Lung (tissue), 12 donors: Measurements from ENCODE around the gene IFITM10. TPM values are rescaled to one million over a fixed set of nuclear protein-coding genes. Genes with fewer than 3 reads are reported as not detected.

Source experiments
- ATAC-seq: fragments of 200-7000 bp; cut with Tn5 transposase; one replicate; pipeline ENCODE4 v1.9.1; 2020; ENCODE audit warnings: moderate number of reproducible peaks; ENCODE audit not compliant: insufficient read depth, low FRiP score
- DNase-seq, 3 donors: peaks; one replicate each; pipeline ENCODE4 v3.0.0-alpha.2; 2013 to 2017
- H3K27ac ChIP-seq, 2 donors: one replicate each; pipeline ENCODE4 v1.5.1; 2013; ENCODE audit warnings: mild to moderate bottlenecking in 2 of 2, moderate library complexity in 2 of 2, control low read depth in 1 of 2, inconsistent platforms in 1 of 2, low read depth in 1 of 2, low read length in 1 of 2
- H3K27me3 ChIP-seq, 3 donors: one replicate each; pipeline ENCODE4 v1.5.1; 2013; ENCODE audit warnings: low read length in 2 of 3; ENCODE audit not compliant: control insufficient read depth in 3 of 3, insufficient read depth in 3 of 3
- H3K36me3 ChIP-seq, 4 donors: one replicate each; pipeline ENCODE4 v1.5.1; 2013; ENCODE audit warnings: low read length in 4 of 4, mild to moderate bottlenecking in 1 of 4, moderate library complexity in 1 of 4; ENCODE audit not compliant: control insufficient read depth in 4 of 4, insufficient read depth in 4 of 4
- H3K4me1 ChIP-seq, 5 donors: one replicate each; pipeline ENCODE4 v1.5.1; 2013; ENCODE audit warnings: low read length in 5 of 5, mild to moderate bottlenecking in 2 of 5, moderate library complexity in 1 of 5; ENCODE audit not compliant: control insufficient read depth in 5 of 5, insufficient read depth in 5 of 5
- H3K4me3 ChIP-seq: one replicate; pipeline ENCODE4 v1.5.1; 2013; ENCODE audit warnings: mild to moderate bottlenecking, control low read depth, moderate library complexity
- H3K9ac ChIP-seq, 2 donors: one replicate each; pipeline ENCODE4 v1.5.1; 2013; ENCODE audit warnings: low read length in 2 of 2, control low read depth in 1 of 2; ENCODE audit not compliant: insufficient read depth in 1 of 2
- H3K9me3 ChIP-seq, 4 donors: one replicate each; pipeline ENCODE4 v1.5.1; 2013; ENCODE audit warnings: low read length in 3 of 4, mild to moderate bottlenecking in 1 of 4, moderate library complexity in 1 of 4; ENCODE audit not compliant: control insufficient read depth in 4 of 4, insufficient read depth in 3 of 4
- WGBS, 2 donors: extraction: QIAGEN DNeasy Blood & Tissue Kit; methylation state at CpG; one replicate each; pipeline ENCODE4 v1.1.7; 2013; 5-methylcytosine and 5-hydroxymethylcytosine counted together
- polyA plus RNA-seq, 2 donors: library from polyadenylated mRNA; stranded (reverse); fragments of 200-250 nt; gene quantifications; one replicate each; pipeline ENCODE4 v1.2.1, GENCODE V29; 2013
- total RNA-seq, 2 donors: library from RNA; depleted of rRNA in 1 of 2; stranded (reverse); fragments of >200 nt in 1 of 2; gene quantifications; one replicate each; pipeline ENCODE4 v1.2.1, GENCODE V29; 2014 to 2021
- TF ChIP-seq, protein P1 (sequence below): IDR thresholded peaks from 2 replicates; pipeline ENCODE4 v1.5.1; 2012; ENCODE audit warnings: mild to moderate bottlenecking; ENCODE audit errors: control extremely low read depth, extremely low read depth
- donor health status: control.
- donor health status: control.
- donor health status: Bipolar disorder and iron deficiency.
- donor health status: healthy.
- donor health status: DM: yes; HTN: yes; CAD: no.

Gene IFITM10
- total and polyA plus RNA-seq, 4 donors, result 0.40 to 18.8 (median 2.7) TPM

DNA sequence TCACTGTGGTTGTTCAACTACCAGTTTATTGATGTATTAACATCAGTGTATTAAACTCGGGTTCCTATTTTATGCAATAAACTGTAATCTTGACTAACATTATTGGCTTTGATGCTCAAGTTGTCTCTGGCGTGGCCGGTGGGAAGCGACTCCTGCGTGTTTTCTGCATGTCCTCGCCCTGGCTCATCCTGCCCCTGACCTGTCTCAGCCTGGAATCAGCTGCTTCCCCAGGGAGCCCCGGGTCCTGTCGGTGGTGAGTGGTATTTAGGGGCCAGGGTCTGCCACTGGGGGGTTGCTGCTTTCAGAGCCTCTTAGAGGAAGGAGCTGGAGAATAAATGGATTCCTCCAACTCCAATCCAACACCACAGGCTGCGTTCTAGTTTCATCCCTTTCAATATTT is 22.5 kb downstream of the IFITM10 start:
- ATAC-seq (no peak), DNase-seq (no peak)
- Histone ChIP-seq H3K9ac (no peak overlapping the region), H3K36me3 (no peaks in the 10 kb centered on the region), H3K27ac (no peak overlapping the region), H3K27me3 (peaks cover 0 to 49% (median 18%) of the 10 kb centered on the region in 3 donors), H3K9me3 (peaks cover 0 to 7% (median 0%) of the 10 kb centered on the region in 4 donors), H3K4me1 (no peaks in the 10 kb centered on the region), H3K4me3 (no peak overlapping the region)
- TF ChIP-seq, protein P1, sequence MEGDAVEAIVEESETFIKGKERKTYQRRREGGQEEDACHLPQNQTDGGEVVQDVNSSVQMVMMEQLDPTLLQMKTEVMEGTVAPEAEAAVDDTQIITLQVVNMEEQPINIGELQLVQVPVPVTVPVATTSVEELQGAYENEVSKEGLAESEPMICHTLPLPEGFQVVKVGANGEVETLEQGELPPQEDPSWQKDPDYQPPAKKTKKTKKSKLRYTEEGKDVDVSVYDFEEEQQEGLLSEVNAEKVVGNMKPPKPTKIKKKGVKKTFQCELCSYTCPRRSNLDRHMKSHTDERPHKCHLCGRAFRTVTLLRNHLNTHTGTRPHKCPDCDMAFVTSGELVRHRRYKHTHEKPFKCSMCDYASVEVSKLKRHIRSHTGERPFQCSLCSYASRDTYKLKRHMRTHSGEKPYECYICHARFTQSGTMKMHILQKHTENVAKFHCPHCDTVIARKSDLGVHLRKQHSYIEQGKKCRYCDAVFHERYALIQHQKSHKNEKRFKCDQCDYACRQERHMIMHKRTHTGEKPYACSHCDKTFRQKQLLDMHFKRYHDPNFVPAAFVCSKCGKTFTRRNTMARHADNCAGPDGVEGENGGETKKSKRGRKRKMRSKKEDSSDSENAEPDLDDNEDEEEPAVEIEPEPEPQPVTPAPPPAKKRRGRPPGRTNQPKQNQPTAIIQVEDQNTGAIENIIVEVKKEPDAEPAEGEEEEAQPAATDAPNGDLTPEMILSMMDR, result no peak
- 83 to 87% methylated on average over 9 of the region's 9 CpGs for WGBS, 2 donors

DNA sequence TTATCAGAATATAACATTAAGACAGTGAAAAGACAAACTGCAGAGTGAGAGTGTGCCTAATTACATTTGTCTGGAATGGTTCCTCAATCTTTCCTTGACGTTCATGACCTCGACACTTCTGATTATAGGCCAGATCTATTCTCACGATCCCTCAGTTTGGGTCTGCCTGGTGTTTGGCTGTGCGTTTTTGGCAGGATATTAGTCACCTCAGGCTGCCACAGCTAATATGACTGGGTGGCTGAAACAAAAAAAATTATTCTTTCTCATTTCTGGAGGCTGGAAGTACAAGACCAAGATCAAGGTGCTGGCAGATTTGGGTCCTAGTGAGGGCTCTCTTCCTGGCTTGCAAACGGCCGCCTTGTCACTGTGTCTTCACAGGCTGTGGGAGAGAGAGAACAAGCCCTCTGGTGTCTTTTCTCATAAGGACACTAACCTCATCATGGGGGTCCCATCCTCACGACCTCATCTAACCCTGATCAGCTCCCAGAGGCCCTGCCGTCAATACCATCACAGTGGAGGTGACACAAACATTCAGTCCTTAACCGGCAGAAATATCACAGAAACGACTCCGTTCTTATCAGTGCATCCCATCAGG is 23.2 kb downstream of the IFITM10 start:
- H3K27ac ChIP-seq, result no peak overlapping the region
- no peak overlapping the region for H3K9ac ChIP-seq
- 57 to 77% methylated on average over 11 of the region's 11 CpGs for WGBS, 2 donors
- H3K4me1 ChIP-seq, result no peaks in the 10 kb centered on the region
- TF ChIP-seq, protein P1, result no peak
- H3K36me3 ChIP-seq, result no peaks in the 10 kb centered on the region
- DNase-seq, result no peak
- H3K4me3 ChIP-seq, result no peak overlapping the region
- peaks cover 0 to 7% (median 0%) of the 10 kb centered on the region in 4 donors for H3K9me3 ChIP-seq
- ATAC-seq, result no peak
- peaks cover 0 to 51% (median 18%) of the 10 kb centered on the region in 3 donors for H3K27me3 ChIP-seq

DNA sequence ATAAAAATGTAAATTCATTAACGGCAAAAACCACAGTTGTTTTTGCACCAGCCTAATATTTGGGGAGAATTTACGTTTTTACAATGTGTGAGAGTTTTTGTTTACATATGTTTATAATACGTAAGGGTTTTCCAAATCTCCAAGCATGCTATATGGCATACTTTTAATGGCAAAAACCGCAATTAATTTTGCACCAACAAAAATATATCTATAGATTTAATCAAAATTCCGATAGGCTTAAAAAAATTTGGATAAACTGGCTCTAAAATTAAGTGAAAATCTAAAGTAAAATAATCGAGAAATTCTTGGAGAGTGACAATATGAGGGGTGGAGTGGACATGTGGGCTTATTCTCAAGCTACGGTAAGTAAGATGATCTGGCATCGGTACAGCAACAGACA is 30.6 kb downstream of the IFITM10 start:
- TF ChIP-seq, protein P1, result no peak
- DNase-seq (no peak), ATAC-seq (no peak)
- Histone ChIP-seq H3K4me3 (no peak overlapping the region), H3K27ac (no peak overlapping the region), H3K9me3 (no peaks in the 10 kb centered on the region), H3K27me3 (peaks cover 0 to 14% (median 0%) of the 10 kb centered on the region in 3 donors), H3K9ac (no peak overlapping the region), H3K4me1 (no peaks in the 10 kb centered on the region), H3K36me3 (no peaks in the 10 kb centered on the region)
- 73 to 84% methylated on average over 8 of the region's 8 CpGs for WGBS, 2 donors

DNA sequence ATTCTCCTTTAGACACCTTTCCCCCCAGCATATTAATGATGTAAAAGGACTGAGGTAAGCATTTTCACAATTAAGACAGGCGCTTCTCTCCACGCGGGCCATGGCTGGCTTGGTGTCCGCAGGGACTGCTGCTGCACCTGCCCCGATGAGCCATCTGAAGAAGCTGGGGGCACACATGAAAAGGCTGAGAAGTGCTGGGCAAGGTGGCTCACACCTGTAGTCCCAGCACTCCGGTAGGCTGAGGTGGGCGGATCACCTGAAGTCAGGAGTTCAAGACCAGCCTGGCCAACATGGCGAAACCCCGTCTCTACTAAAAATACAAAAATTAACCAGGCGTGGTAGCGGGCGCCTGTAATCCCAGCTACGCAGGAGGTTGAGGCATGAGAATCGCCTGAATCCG is 32.1 kb downstream of the IFITM10 start:
- peaks cover 0 to 14% (median 0%) of the 10 kb centered on the region in 3 donors for H3K27me3 ChIP-seq
- no peak for ATAC-seq

More for the DNA sequence above, 32.1 kb downstream of the IFITM10 start:
- Histone ChIP-seq H3K9me3 (no peaks in the 10 kb centered on the region), H3K36me3 (no peaks in the 10 kb centered on the region), H3K4me3 (no peak overlapping the region), H3K27ac (no peak overlapping the region), H3K4me1 (no peaks in the 10 kb centered on the region), H3K9ac (no peak overlapping the region)
- WGBS, 2 donors, result 93 to 98% methylated on average over 15 of the region's 15 CpGs
- TF ChIP-seq, protein P1, result no peak
- DNase-seq, result no peak
